HCT116 (cell line): ENCODE data around the gene SPON1. TPM values are rescaled to one million over a fixed set of nuclear protein-coding genes. Genes with fewer than 3 reads are reported as not detected.

Experiments
- ATAC-seq: fragments of 200-7000 bp; cut with Tn5 transposase; 2 replicates; pipeline ENCODE4 v1.9.1; 2020; ENCODE audit warnings: mild to moderate bottlenecking, moderate library complexity
- BruUV-seq: library from RNA; stranded (reverse); fragments of 400-500 nt; replicated peaks from 2 replicates; lab custom pipeline; 2021; lab: Mats Ljungman, UMichigan
- CTCF ChIA-PET: fragments of 300-600 bp; sonication (Branson Sonifier 250); formaldehyde crosslinking; loops from one replicate; lab custom pipeline; 2021; ENCODE audit warnings: antibody characterized with exemption; lab: Charles Lee
- POLR2A ChIA-PET: fragments of 300-600, 350-600 bp; sonication (Branson Sonifier 250); formaldehyde crosslinking; loops from one replicate; lab custom pipeline; 2021; ENCODE audit warnings: antibody characterized with exemption; lab: Charles Lee
- RAD21 ChIA-PET, 2 experiments: fragments of 300-600 bp; sonication (Branson Sonifier 250); formaldehyde crosslinking; loops; one replicate each; lab custom pipeline; 2023; ENCODE audit warnings: low total read pairs in 2 of 2; ENCODE audit not compliant: uncharacterized antibody in 2 of 2, unreplicated experiment in 2 of 2, low non-redundant PET in 1 of 2; lab: Charles Lee
- DNase-seq: peaks from one replicate; pipeline ENCODE4 v3.0.0-alpha.2; 2010; ENCODE audit warnings: low read depth, low spot score
- H2AFZ ChIP-seq: fragments of 200-600 bp; shearing (Covaris generic), sonication (generic); 2 replicates; pipeline ENCODE4 v1.6.1; 2017; ENCODE audit warnings: low read depth, mixed run types, mixed read lengths, antibody characterized with exemption, low read length; ENCODE audit not compliant: poor library complexity, severe bottlenecking
- H3K27ac ChIP-seq: 2 replicates; pipeline ENCODE4 v1.5.1; 2012; ENCODE audit warnings: low read depth, low read length
- H3K27me3 ChIP-seq: fragments of 200-600 bp; sonication (generic); 2 replicates; pipeline ENCODE4 v1.6.1; 2016; ENCODE audit warnings: mixed run types, low read length, mixed read lengths; ENCODE audit not compliant: insufficient read depth
- H3K36me3 ChIP-seq, 2 experiments: fragments of 200-500 bp in 1 of 2; fragments of 200-600 bp in 1 of 2; sonication (Bioruptor generic) in 1 of 2; sonication (generic) in 1 of 2; 2 replicates each; pipeline versions ENCODE4 v1.5.1 to v1.6.1; 2014 to 2016; ENCODE audit warnings: low read length in 2 of 2, inconsistent platforms in 1 of 2, mixed read lengths in 1 of 2, mixed run types in 1 of 2; ENCODE audit not compliant: insufficient read depth in 2 of 2, control insufficient read depth in 1 of 2
- H3K4me1 ChIP-seq, 2 experiments: fragments of 200-600 bp in 1 of 2; sonication (generic) in 1 of 2; 2 replicates each; pipeline versions ENCODE4 v1.5.1 to v1.6.1; 2012 to 2017; ENCODE audit warnings: low read length in 2 of 2, inconsistent platforms in 1 of 2, mild to moderate bottlenecking in 1 of 2, mixed read lengths in 1 of 2, mixed run types in 1 of 2, moderate library complexity in 1 of 2; ENCODE audit not compliant: insufficient read depth in 2 of 2, control insufficient read depth in 1 of 2
- H3K4me2 ChIP-seq: fragments of 200-600 bp; sonication (generic); 2 replicates; pipeline ENCODE4 v1.6.1; 2017; ENCODE audit warnings: mixed run types, low read length, mixed read lengths
- H3K4me3 ChIP-seq, 2 experiments: fragments of 200-600 bp in 1 of 2; sonication (generic) in 1 of 2; replicated peaks in 1 of 2; 2 replicates each; pipeline ENCODE4 v1.5.1; 2011 to 2016; ENCODE audit warnings: low read length in 2 of 2, control low read depth in 1 of 2, low read depth in 1 of 2, mild to moderate bottlenecking in 1 of 2, mixed read lengths in 1 of 2, mixed run types in 1 of 2
- H3K79me2 ChIP-seq: fragments of 200-600 bp; sonication (generic); 2 replicates; pipeline ENCODE4 v1.6.1; 2017; ENCODE audit warnings: mild to moderate bottlenecking, mixed run types, low read length, moderate library complexity, mixed read lengths; ENCODE audit not compliant: insufficient read depth
- H3K9ac ChIP-seq: fragments of 200-600 bp; sonication (generic); 2 replicates; pipeline ENCODE4 v1.6.1; 2016; ENCODE audit warnings: low read length, mixed read lengths
- H3K9me2 ChIP-seq: fragments of 200-600 bp; sonication (generic), shearing (Covaris generic); 2 replicates; pipeline ENCODE4 v1.6.1; 2017; ENCODE audit warnings: mixed run types, mild to moderate bottlenecking, moderate library complexity; ENCODE audit not compliant: insufficient read depth
- H3K9me3 ChIP-seq, 2 experiments: fragments of 200-500 bp in 1 of 2; fragments of 200-600 bp in 1 of 2; sonication (Bioruptor generic) in 1 of 2; sonication (generic) in 1 of 2; 2 replicates each; pipeline ENCODE4 v1.6.1; 2014 to 2017; ENCODE audit warnings: low read length in 2 of 2, mixed read lengths in 2 of 2, inconsistent platforms in 1 of 2, low read depth in 1 of 2, mild to moderate bottlenecking in 1 of 2, mixed run types in 1 of 2, moderate library complexity in 1 of 2; ENCODE audit not compliant: control insufficient read depth in 1 of 2, insufficient read depth in 1 of 2
- H4K20me1 ChIP-seq: fragments of 200-600 bp; sonication (generic), shearing (Covaris generic); 2 replicates; pipeline ENCODE4 v1.6.1; 2017; ENCODE audit warnings: mixed run types, mild to moderate bottlenecking, moderate library complexity; ENCODE audit not compliant: insufficient read depth
- ELF1 ChIP-seq: IDR thresholded peaks from 2 replicates; pipeline ENCODE4 v1.6.1; 2012; ENCODE audit warnings: low read depth, borderline replicate concordance
- FOSL1 ChIP-seq: IDR thresholded peaks from 2 replicates; pipeline ENCODE4 v1.6.1; 2012; ENCODE audit warnings: low read depth
- POLR2AphosphoS5 ChIP-seq: IDR thresholded peaks from 2 replicates; pipeline ENCODE4 v1.6.1; 2011; ENCODE audit warnings: mild to moderate bottlenecking, low read depth, low read length, moderate library complexity
- SIN3A ChIP-seq: IDR thresholded peaks from 2 replicates; pipeline ENCODE4 v1.6.1; 2012; ENCODE audit warnings: low read depth
- SP1 ChIP-seq: IDR thresholded peaks from 2 replicates; pipeline ENCODE4 v1.6.1; 2012; ENCODE audit warnings: low read depth
- TCF7L2 ChIP-seq: IDR thresholded peaks from 2 replicates; pipeline ENCODE4 v1.7.0; 2011; ENCODE audit warnings: borderline replicate concordance, inconsistent platforms; ENCODE audit not compliant: insufficient read depth, insufficient read length; ENCODE audit errors: extremely low read depth
- YY1 ChIP-seq: IDR thresholded peaks from 2 replicates; pipeline ENCODE4 v1.6.1; 2011; ENCODE audit warnings: low read length, low read depth, moderate library complexity, mild to moderate bottlenecking; ENCODE audit not compliant: insufficient replicate concordance; ENCODE audit errors: extremely low read depth
- intact Hi-C: fragments of 100-400 bp; cut with micrococcal nuclease; formaldehyde crosslinking; loops from 2 replicates; pipeline ENCODE4 v1.10.0; 2022
- total RNA-seq: library from RNA; stranded (reverse); gene quantifications from one replicate; pipeline ENCODE4 v1.2.1, GENCODE V29; 2021; ENCODE audit not compliant: unreplicated experiment
- TF ChIP-seq, protein P1 (sequence below), 3 experiments: fragments of 200-600 bp in 1 of 3; sonication (generic) in 1 of 3; IDR thresholded peaks in 2 of 3; conservative IDR thresholded peaks in 1 of 3; 2 replicates each; pipeline ENCODE4 v1.5.1; 2012 to 2017; ENCODE audit warnings: low read depth in 2 of 3, low read length in 2 of 3, antibody characterized with exemption in 1 of 3, borderline replicate concordance in 1 of 3, control low read depth in 1 of 3, mild to moderate bottlenecking in 1 of 3, mixed read lengths in 1 of 3, mixed run types in 1 of 3, moderate library complexity in 1 of 3; ENCODE audit not compliant: insufficient read depth in 1 of 3
- TF ChIP-seq, protein P2 (sequence below): IDR thresholded peaks from 2 replicates; pipeline ENCODE4 v1.6.1; 2012; ENCODE audit warnings: low read depth
- TF ChIP-seq, protein P3 (sequence below): IDR thresholded peaks from 2 replicates; pipeline ENCODE4 v1.6.1; 2012

The SPON1 gene
- total RNA-seq, 1 experiment from 2014 or later: 0.17 TPM

DNA sequence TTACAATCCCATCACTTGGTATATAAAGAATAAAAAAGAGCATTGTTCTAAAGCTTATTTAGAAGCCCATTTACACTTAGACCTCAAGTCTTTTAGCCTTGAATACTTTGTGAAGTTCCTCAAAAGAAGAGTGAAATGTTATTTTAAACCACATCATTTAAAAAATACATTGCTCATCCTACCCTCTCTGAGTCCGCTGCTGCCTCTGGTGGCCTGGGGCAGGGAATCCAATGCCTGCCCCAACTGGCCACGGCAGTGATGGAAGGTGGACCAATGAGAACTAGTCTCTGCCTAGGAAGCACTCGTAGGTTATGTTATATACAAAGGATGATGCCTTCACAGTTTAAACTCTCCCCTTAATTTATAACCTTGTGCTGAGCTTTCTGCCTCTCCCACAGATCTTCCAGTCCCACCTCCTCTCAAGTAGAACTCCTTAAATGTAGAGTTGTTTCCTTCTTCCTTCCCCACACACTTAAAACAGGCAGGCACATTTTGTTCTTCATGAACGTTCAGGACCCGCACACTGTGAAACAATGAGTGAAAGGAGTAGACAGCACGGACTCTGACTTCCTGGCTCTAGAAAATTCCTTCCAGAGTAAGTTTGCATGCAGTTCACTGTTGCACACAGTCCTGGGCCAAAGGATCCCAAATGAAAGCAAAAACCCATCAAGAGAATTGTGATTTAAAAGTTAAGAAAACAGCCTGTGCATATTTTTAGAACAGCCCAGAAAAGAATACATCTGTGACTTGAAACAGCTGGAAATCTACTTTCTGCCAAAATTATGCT, 228.7 kb downstream of the SPON1 start:
- POLR2A ChIA-PET: no interaction called here
- Histone ChIP-seq H3K4me2 (no peak overlapping the region), H3K27me3 (0 out of 2 replicates have a peak, but pooled peaks cover 7% of the 10 kb centered on the region), H3K9me2 (no peaks in the 10 kb centered on the region), H3K9ac (no peak overlapping the region), H3K79me2 (no peaks in the 10 kb centered on the region), H3K27ac (no peak overlapping the region), H3K36me3 (no peaks in the 10 kb centered on the region), H3K9me3 (no peaks in the 10 kb centered on the region), H3K4me1 (no peaks in the 10 kb centered on the region), H2AFZ (no peak overlapping the region), H4K20me1 (no peaks in the 10 kb centered on the region), H3K4me3 (no peak overlapping the region)
- peak; percentile 80 for ATAC-seq
- BruUV-seq: no TSS peak
- CTCF ChIA-PET: no interaction called here
- RAD21 ChIA-PET: no interaction called here
- TF ChIP-seq, protein P1, sequence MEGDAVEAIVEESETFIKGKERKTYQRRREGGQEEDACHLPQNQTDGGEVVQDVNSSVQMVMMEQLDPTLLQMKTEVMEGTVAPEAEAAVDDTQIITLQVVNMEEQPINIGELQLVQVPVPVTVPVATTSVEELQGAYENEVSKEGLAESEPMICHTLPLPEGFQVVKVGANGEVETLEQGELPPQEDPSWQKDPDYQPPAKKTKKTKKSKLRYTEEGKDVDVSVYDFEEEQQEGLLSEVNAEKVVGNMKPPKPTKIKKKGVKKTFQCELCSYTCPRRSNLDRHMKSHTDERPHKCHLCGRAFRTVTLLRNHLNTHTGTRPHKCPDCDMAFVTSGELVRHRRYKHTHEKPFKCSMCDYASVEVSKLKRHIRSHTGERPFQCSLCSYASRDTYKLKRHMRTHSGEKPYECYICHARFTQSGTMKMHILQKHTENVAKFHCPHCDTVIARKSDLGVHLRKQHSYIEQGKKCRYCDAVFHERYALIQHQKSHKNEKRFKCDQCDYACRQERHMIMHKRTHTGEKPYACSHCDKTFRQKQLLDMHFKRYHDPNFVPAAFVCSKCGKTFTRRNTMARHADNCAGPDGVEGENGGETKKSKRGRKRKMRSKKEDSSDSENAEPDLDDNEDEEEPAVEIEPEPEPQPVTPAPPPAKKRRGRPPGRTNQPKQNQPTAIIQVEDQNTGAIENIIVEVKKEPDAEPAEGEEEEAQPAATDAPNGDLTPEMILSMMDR (IDR thresholded peaks at IDR 0.05 in 2 of 3, conservative IDR thresholded peaks at IDR 0.05 in 1 of 3; ENCODE audit: borderline replicate concordance in 1 of 3, insufficient read depth in 1 of 3, low read depth in 2 of 3, low read length in 2 of 3): peak in 2 of 3 experiments; percentile 37 to 43; a peak in 4 of 6 replicates
- TF ChIP-seq SIN3A: no peak
- intact Hi-C loops: no loop called here
- no peak for DNase-seq

DNA sequence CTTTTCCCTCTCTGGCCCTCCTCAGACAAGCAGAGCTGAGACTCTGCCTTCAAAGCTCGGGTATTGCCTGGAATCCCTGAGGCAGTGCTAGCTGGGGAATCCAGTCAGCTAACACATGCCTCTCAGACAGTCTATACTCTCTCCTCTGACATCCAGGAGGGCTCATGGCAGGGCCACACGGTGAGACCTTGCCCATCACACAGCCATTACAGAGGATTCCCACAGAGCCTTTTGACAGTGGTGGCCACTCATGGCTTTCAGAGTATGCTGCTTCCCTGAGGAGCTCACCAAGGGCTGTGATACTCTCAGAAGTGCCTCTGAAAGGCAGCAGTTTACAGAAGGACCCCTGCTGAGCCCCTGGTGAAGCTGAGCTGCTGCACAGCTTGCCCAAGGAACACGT, 231.1 kb downstream of the SPON1 start:
- Histone ChIP-seq H3K9me2 (no peaks in the 10 kb centered on the region), H3K9me3 (no peaks in the 10 kb centered on the region), H3K4me3 (no peak overlapping the region), H3K27me3 (0 out of 2 replicates have a peak, but pooled peaks cover 7% of the 10 kb centered on the region), H2AFZ (no peak overlapping the region), H3K4me2 (no peak overlapping the region), H3K79me2 (no peaks in the 10 kb centered on the region), H3K36me3 (no peaks in the 10 kb centered on the region), H3K4me1 (no peaks in the 10 kb centered on the region), H3K9ac (no peak overlapping the region), H3K27ac (no peak overlapping the region), H4K20me1 (no peaks in the 10 kb centered on the region)
- BruUV-seq: no TSS peak
- DNase-seq: no peak
- RAD21 ChIA-PET: no interaction called here
- CTCF ChIA-PET: no interaction called here
- intact Hi-C loops: no loop called here
- POLR2A ChIA-PET: no interaction called here
- ATAC-seq: no peak
- TF ChIP-seq SP1 (no peak), FOSL1 (no peak), ELF1 (no peak), TCF7L2 (no peak), POLR2AphosphoS5 (no peak), YY1 (no peak)
- TF ChIP-seq, protein P2, sequence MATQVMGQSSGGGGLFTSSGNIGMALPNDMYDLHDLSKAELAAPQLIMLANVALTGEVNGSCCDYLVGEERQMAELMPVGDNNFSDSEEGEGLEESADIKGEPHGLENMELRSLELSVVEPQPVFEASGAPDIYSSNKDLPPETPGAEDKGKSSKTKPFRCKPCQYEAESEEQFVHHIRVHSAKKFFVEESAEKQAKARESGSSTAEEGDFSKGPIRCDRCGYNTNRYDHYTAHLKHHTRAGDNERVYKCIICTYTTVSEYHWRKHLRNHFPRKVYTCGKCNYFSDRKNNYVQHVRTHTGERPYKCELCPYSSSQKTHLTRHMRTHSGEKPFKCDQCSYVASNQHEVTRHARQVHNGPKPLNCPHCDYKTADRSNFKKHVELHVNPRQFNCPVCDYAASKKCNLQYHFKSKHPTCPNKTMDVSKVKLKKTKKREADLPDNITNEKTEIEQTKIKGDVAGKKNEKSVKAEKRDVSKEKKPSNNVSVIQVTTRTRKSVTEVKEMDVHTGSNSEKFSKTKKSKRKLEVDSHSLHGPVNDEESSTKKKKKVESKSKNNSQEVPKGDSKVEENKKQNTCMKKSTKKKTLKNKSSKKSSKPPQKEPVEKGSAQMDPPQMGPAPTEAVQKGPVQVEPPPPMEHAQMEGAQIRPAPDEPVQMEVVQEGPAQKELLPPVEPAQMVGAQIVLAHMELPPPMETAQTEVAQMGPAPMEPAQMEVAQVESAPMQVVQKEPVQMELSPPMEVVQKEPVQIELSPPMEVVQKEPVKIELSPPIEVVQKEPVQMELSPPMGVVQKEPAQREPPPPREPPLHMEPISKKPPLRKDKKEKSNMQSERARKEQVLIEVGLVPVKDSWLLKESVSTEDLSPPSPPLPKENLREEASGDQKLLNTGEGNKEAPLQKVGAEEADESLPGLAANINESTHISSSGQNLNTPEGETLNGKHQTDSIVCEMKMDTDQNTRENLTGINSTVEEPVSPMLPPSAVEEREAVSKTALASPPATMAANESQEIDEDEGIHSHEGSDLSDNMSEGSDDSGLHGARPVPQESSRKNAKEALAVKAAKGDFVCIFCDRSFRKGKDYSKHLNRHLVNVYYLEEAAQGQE: no peak
- TF ChIP-seq, protein P3, sequence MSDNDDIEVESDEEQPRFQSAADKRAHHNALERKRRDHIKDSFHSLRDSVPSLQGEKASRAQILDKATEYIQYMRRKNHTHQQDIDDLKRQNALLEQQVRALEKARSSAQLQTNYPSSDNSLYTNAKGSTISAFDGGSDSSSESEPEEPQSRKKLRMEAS: no peak
